Measurements from ENCODE around the gene ZNF599.
A peak's percentile ranks its signal among the peaks of the same experiment; 100 is the strongest.

ZNF599 gene

DNA sequence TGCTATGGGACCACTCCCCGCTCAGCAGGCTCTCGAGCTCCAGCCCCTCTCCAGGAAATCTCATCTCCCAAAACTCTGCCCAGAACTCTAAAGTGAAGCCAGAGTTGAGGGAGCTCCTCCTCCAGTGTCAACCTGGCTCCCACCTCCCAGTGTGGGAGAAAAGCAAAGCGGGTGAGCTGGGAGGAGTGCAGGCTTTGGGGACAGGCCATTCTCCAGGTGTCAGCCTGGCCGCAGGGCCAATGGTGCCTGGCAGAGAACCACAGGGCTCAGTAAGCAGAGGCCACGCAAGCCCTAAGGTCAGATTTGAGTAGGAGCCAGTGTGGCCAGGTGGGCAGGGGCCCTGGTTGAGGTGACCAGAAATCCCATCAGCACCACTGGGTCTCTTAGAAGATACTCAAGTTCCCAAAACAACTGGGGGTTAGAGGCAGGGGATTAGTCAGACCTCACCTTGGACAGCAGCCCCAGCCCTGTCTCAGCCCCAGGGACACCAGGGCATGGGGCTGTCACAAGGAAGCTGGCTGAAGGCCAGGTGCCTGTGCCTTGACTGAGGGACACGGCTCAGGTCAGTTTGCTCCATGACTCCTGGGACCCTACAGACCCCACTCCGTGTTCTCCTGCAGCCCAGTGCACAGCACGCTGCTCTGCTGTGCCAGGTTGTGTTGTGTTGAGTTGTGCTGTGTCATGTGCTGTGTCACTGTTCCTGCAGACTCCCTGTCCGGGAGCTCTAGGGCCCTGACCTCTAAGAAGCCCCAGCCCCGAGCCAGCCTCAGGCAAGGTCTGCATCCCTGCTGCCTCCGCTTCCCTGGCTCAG is 41.8 kb downstream of the ZNF599 start:
- peaks cover 12 to 22% of the 10 kb centered on the region in 2 donors for H3K4me1 Mint-ChIP-seq
- DNase-seq (no peak), ATAC-seq (replicated peaks) (no peak)
- H3K9me3 Mint-ChIP-seq: peaks cover 0 to 6% of the 10 kb centered on the region in 2 donors
- H3K27ac Mint-ChIP-seq: no peak overlapping the region
- H3K27me3 Mint-ChIP-seq: peaks cover 29 to 31% of the 10 kb centered on the region in 2 donors
- H3K4me3 Mint-ChIP-seq: no peak overlapping the region
- H3K36me3 Mint-ChIP-seq: peaks cover 7 to 9% of the 10 kb centered on the region in 2 donors

DNA sequence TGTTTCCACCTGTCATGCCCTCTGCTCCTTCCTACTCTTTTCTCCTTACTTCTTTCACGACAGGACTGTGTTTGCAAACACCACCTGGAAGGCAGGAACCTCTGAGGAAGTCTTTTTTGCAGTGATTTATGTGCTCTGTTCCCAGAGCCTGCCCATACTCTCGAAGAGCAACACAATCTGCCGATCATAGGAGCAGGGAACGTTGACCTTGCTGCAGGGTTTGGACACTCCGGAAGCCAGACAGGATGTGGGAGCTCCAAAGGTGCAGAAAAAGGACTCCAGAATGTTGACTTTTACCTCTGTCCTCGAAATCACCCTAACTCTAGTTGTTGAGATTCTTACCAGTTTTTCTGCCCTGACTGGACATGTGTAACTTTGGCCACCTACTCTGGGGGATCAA is 47.6 kb downstream of the ZNF599 start:
- Mint-ChIP-seq H3K9me3 (no peaks in the 10 kb centered on the region), H3K4me1 (no peaks in the 10 kb centered on the region), H3K27me3 (peaks cover 47 to 62% of the 10 kb centered on the region in 2 donors), H3K27ac (no peak overlapping the region), H3K4me3 (no peak overlapping the region), H3K36me3 (no peaks in the 10 kb centered on the region)
- no peak for ATAC-seq (replicated peaks)
- no peak for DNase-seq

DNA sequence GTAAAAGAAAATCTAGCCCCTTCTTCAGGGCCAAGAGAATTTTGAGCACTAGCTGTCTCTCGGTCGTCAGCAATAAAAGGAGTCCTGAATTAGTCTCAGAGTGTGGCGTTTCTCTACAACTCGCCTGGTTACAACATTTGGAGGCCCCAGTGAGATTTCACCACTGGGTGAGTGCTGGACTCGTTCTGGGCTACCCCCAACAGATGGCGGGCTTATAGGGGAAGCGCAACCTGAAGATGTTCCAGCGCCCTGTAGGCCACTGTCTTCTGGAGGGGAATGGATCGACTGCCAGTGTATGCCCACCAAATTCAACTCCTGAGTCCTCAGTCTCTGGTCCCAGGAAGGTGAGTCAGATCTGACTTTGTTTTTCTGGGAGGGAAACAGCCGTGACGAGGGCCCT is 50.7 kb downstream of the ZNF599 start:
- Mint-ChIP-seq H3K27ac (no peak overlapping the region), H3K4me3 (no peak overlapping the region), H3K4me1 (no peaks in the 10 kb centered on the region), H3K36me3 (no peaks in the 10 kb centered on the region), H3K9me3 (no peaks in the 10 kb centered on the region), H3K27me3 (peaks cover 33 to 52% of the 10 kb centered on the region in 2 donors)
- no peak for DNase-seq
- no peak for ATAC-seq (replicated peaks)

DNA sequence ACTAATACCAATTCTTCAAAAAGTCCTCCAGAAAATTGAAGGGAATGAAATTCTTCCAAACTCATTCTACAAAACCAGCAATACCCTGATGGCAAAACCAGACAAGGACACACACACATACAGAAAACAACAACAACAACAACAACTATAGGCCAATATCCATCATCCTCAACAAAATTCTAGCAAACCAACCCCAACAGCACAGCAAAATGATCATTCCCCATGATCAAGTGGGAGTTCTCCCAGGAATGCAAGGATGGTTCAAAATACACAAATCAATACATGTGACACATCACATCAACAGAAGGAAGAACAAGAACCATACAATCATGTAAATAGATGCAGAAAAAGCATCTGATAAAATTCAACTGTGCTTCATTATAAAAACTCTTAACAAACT is 57.7 kb downstream of the ZNF599 start:
- Mint-ChIP-seq H3K4me1 (peaks cover 0 to 4% of the 10 kb centered on the region in 2 donors), H3K36me3 (peaks cover 6 to 9% of the 10 kb centered on the region in 2 donors), H3K9me3 (peaks cover 13 to 14% of the 10 kb centered on the region in 2 donors), H3K27me3 (peaks cover 28 to 50% of the 10 kb centered on the region in 2 donors), H3K4me3 (no peak overlapping the region), H3K27ac (no peak overlapping the region)
- no peak for DNase-seq
- no peak for ATAC-seq (replicated peaks)

DNA sequence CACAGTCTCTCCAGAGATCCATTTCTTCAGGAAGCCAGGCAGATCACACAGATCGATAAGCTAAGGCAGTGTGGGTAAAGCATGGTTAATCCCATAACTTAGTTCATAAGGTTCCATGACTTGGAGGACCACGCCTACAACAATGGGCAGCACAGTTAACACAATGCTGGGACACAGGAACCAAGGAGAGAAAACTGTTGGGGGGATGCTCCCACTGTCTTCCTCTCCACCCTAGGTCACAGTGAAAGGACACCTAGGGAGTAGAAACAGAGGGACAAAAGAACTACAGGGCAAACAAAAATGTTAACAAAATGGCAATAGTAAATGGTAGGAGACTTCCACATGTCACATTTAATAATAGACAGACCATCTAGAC is 59.8 kb downstream of the ZNF599 start:
- Mint-ChIP-seq H3K4me3 (no peak overlapping the region), H3K36me3 (peaks cover 6 to 9% of the 10 kb centered on the region in 2 donors), H3K9me3 (peaks cover 13 to 14% of the 10 kb centered on the region in 2 donors), H3K27ac (no peak overlapping the region), H3K4me1 (peaks cover 0 to 4% of the 10 kb centered on the region in 2 donors), H3K27me3 (peaks cover 34 to 64% of the 10 kb centered on the region in 2 donors)
- ATAC-seq (replicated peaks) (no peak), DNase-seq (no peak)

DNA sequence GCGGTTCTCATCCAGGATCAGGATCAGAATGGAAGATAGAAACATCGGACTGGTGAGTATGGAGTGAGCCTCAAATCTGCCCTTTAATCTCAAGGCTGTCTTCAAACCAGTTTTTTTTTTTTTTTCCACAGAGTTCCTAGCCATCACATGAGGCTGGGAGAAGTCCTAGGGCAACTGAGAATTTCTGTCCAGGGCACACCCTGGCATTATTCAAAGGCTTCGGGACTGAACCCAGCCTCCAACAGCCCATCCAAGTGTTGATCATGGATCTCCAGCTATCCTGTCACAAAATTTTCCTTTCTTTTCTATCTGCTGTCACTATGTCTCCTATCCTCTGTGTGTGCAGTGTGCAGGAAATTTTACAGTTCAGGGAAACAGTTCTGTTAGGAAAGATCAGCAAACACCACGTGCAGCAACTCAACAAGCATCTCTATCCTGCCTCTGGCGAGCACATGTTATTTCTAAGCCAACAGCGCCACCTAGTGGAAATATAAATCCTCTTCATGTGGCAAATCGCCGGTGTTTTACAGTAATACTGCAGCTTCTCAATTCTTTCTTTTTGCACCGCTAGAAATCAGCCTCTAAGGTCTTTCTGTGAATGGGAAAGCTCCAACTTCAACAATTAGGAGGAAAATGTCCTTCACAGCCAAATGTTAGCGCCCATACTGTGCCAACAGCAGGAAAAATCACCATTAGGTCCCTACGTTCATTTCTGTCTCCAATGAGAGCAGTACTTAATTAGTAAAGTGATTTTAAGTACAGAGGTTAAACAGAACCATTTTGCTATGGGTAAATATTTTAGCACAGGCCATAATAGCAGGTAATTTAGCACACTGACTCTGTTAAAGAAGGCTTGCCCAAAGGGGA is 60.4 kb downstream of the ZNF599 start:
- ATAC-seq (replicated peaks) (peak; percentile 77 to 80), DNase-seq (peak; percentile 46)
- Mint-ChIP-seq H3K27me3 (peaks cover 34 to 64% of the 10 kb centered on the region in 2 donors), H3K36me3 (peaks cover 6 to 9% of the 10 kb centered on the region in 2 donors), H3K4me3 (no peak overlapping the region), H3K9me3 (peaks cover 13 to 14% of the 10 kb centered on the region in 2 donors), H3K4me1 (peaks cover 0 to 4% of the 10 kb centered on the region in 2 donors), H3K27ac (no peak overlapping the region)

DNA sequence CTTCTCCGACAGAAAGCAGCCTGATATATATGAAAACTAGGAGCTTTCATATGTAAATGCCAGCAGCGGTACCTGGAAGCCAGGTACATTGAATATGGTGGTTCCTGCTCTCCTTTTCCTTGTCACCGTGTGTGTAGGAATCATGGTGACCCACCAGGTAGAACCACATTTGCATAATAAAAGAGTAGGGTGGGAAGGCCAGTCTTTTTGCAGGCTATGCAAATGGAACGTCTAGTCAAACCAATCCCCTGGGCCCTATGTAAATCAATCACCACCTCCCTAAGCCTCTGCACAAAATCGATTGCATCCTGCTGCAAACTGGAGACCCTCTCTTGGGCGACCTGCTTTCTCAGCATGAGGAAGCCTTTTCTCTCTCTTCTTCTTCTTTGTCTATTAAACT is 61.1 kb downstream of the ZNF599 start:
- no peak overlapping the region for H3K4me3 Mint-ChIP-seq
- no peak for DNase-seq
- H3K9me3 Mint-ChIP-seq: peaks cover 13 to 14% of the 10 kb centered on the region in 2 donors

More for the DNA sequence above, 61.1 kb downstream of the ZNF599 start:
- no peak overlapping the region for H3K27ac Mint-ChIP-seq
- H3K36me3 Mint-ChIP-seq: peaks cover 6 to 9% of the 10 kb centered on the region in 2 donors
- H3K27me3 Mint-ChIP-seq: peaks cover 34 to 63% of the 10 kb centered on the region in 2 donors
- peaks cover 0 to 4% of the 10 kb centered on the region in 2 donors for H3K4me1 Mint-ChIP-seq
- no peak for ATAC-seq (replicated peaks)
